HG03064 (cell line): Measurements from ENCODE around the gene CLCNKA.

ENCODE experiments used
- ATAC-seq: cut with Tn5 transposase; IDR thresholded peaks from one replicate; pipeline ENCODE4 v1.9.1; 2021; ENCODE audit warnings: low read depth; ENCODE audit not compliant: unreplicated experiment

Gene CLCNKA

GRCh38 chr1:16073490-16074119 is 51.8 kb downstream of the CLCNKA start, which contains the start of gene FAM131C:
FAM131C (minus strand) TSS chr1:16073651; CDS start chr1:16073442, 209 bp downstream.
- no peak for ATAC-seq

GRCh38 chr1:16074217-16074616 is 52.4 kb downstream of the CLCNKA start:
- ATAC-seq: no peak

GRCh38 chr1:16075337-16076030 is 53.6 kb downstream of the CLCNKA start:
- ATAC-seq: no peak

- no peak for ATAC-seq
Observed at GRCh38 chr1:16076031-16076864, 54.4 kb downstream of the CLCNKA start.

- ATAC-seq: no peak
Observed at GRCh38 chr1:16076865-16077238, 55.0 kb downstream of the CLCNKA start.

- no peak for ATAC-seq
Observed at GRCh38 chr1:16077406-16078245, 55.8 kb downstream of the CLCNKA start.

GRCh38 chr1:16078925-16079656 is 57.3 kb downstream of the CLCNKA start:
- ATAC-seq: no peak

GRCh38 chr1:16080422-16081150 is 58.8 kb downstream of the CLCNKA start:
- no peak for ATAC-seq

GRCh38 chr1:16081636-16082035 is 59.8 kb downstream of the CLCNKA start:
- no peak for ATAC-seq

- no peak for ATAC-seq
Observed at GRCh38 chr1:16082283-16083038, 60.6 kb downstream of the CLCNKA start.

- ATAC-seq: no peak
Observed at GRCh38 chr1:16083486-16083885, 61.6 kb downstream of the CLCNKA start.
